ENCODE results near the gene ADGRV1.
A peak's percentile ranks its signal among the peaks of the same experiment; 100 is the strongest.

ADGRV1 gene

GRCh38 chr5:91109634-91110033 is 551.0 kb downstream of the ADGRV1 start:
- no peak for DNase-seq (ENCODE audit: low spot score)

GRCh38 chr5:91110686-91111085 is 552.1 kb downstream of the ADGRV1 start:
- peak; percentile 61 for DNase-seq (ENCODE audit: low spot score)

GRCh38 chr5:91111473-91112238 is 553.1 kb downstream of the ADGRV1 start:
- DNase-seq (ENCODE audit: low spot score) = no peak

GRCh38 chr5:91114658-91115057 is 556.1 kb downstream of the ADGRV1 start:
- DNase-seq (ENCODE audit: low spot score) = no peak

GRCh38 chr5:91118354-91118753 is 559.8 kb downstream of the ADGRV1 start:
- DNase-seq (ENCODE audit: low spot score) = no peak

GRCh38 chr5:91118796-91119195 is 560.2 kb downstream of the ADGRV1 start:
- DNase-seq (ENCODE audit: low spot score) = peak; percentile 12

GRCh38 chr5:91119217-91119616 is 560.6 kb downstream of the ADGRV1 start:
- no peak for DNase-seq (ENCODE audit: low spot score)

GRCh38 chr5:91119981-91120850 is 561.6 kb downstream of the ADGRV1 start:
- no peak for DNase-seq (ENCODE audit: low spot score)

- DNase-seq (ENCODE audit: low spot score) = no peak
These were observed 562.9 kb downstream of the ADGRV1 start for GRCh38 chr5:91121347-91121993.

- DNase-seq (ENCODE audit: low spot score) = no peak
These were observed 564.1 kb downstream of the ADGRV1 start for GRCh38 chr5:91122651-91123050.

- DNase-seq (ENCODE audit: low spot score) = no peak
These were observed 564.7 kb downstream of the ADGRV1 start for GRCh38 chr5:91123291-91123690.

GRCh38 chr5:91123901-91124300 is 565.3 kb downstream of the ADGRV1 start:
- DNase-seq (ENCODE audit: low spot score) = peak; percentile 15

- no peak for DNase-seq (ENCODE audit: low spot score)
These were observed 567.3 kb downstream of the ADGRV1 start for GRCh38 chr5:91125916-91126315.

GRCh38 chr5:91126448-91126847 is 567.9 kb downstream of the ADGRV1 start:
- DNase-seq (ENCODE audit: low spot score) = peak; percentile 58

- no peak for DNase-seq (ENCODE audit: low spot score)
These were observed 568.3 kb downstream of the ADGRV1 start for GRCh38 chr5:91126888-91127287.

- DNase-seq (ENCODE audit: low spot score) = no peak
These were observed 569.0 kb downstream of the ADGRV1 start for GRCh38 chr5:91127456-91128081.

GRCh38 chr5:91128604-91129003 is 570.0 kb downstream of the ADGRV1 start:
- DNase-seq (ENCODE audit: low spot score) = no peak

GRCh38 chr5:91129748-91130147 is 571.2 kb downstream of the ADGRV1 start:
- no peak for DNase-seq (ENCODE audit: low spot score)

GRCh38 chr5:91130759-91131158 is 572.2 kb downstream of the ADGRV1 start:
- DNase-seq (ENCODE audit: low spot score) = no peak

- DNase-seq (ENCODE audit: low spot score) = no peak
These were observed 574.0 kb downstream of the ADGRV1 start for GRCh38 chr5:91132550-91132949.

- no peak for DNase-seq (ENCODE audit: low spot score)
These were observed 574.6 kb downstream of the ADGRV1 start for GRCh38 chr5:91133183-91133582.
